A549 (cell line): ENCODE data around the gene LMF1. TPM values are rescaled to one million over a fixed set of nuclear protein-coding genes. Genes with fewer than 3 reads are reported as not detected.

Experiments
- ATAC-seq, 2 experiments: fragments of 200-7000 bp in 1 of 2; fragments of >200 bp in 1 of 2; cut with Nextera tagmentation in 1 of 2; cut with Tn5 transposase in 1 of 2; 3 replicates each; pipeline versions ENCODE4 v1.8.0 to v1.9.1; 2018 to 2020; ENCODE audit warnings: mild to moderate bottlenecking in 1 of 2, moderate library complexity in 1 of 2
- CTCF ChIA-PET: fragments of 300-600 bp; sonication (Branson Sonifier 250); formaldehyde crosslinking; extraction: SDS; loops from one replicate; lab custom pipeline; 2021; ENCODE audit warnings: antibody characterized with exemption, inconsistent platforms; lab: Yijun Ruan, JAX
- POLR2A ChIA-PET: fragments of 350-600 bp; formaldehyde crosslinking; extraction: SDS; loops from one replicate; lab custom pipeline; 2021; ENCODE audit warnings: antibody characterized with exemption, inconsistent platforms; lab: Yijun Ruan, JAX
- DNase-seq, 2 experiments: peaks; one replicate each; pipeline versions ENCODE4 v3.0.0 to v3.0.0-alpha.2; 2011 to 2016; ENCODE audit warnings: low read depth in 1 of 2, low spot score in 1 of 2
- FAIRE-seq: peaks from 2 replicates; lab custom pipeline; 2011; peaks lifted over from hg19 to GRCh38; lab: Jason Lieb, UNC
- H3K27ac ChIP-seq, 2 experiments: fragments of >200 bp; sonication (Bioruptor Twin); formaldehyde crosslinking; 3 replicates each; pipeline ENCODE4 v1.5.1; 2016 to 2017
- H3K4me1 ChIP-seq: fragments of >200 bp; sonication (Bioruptor Twin); formaldehyde crosslinking; 3 replicates; pipeline ENCODE4 v1.6.1; 2016
- H3K4me2 ChIP-seq: fragments of >200 bp; sonication (Bioruptor Twin); formaldehyde crosslinking; 3 replicates; pipeline ENCODE4 v1.6.1; 2016
- H3K4me3 ChIP-seq: fragments of >200 bp; sonication (Bioruptor Twin); formaldehyde crosslinking; 3 replicates; pipeline ENCODE4 v1.5.1; 2016
- H3K9me3 ChIP-seq: fragments of >200 bp; sonication (Bioruptor Twin); formaldehyde crosslinking; 3 replicates; pipeline ENCODE4 v1.6.1; 2016
- BHLHE40 ChIP-seq: IDR thresholded peaks from 2 replicates; pipeline ENCODE4 v1.6.1; 2012; ENCODE audit warnings: low read depth, low read length, inconsistent platforms
- CHD2 ChIP-seq: fragments of 150-350 bp; IDR thresholded peaks from 2 replicates; pipeline ENCODE4 v1.6.1; 2014; ENCODE audit warnings: low read length; ENCODE audit not compliant: partially characterized antibody
- CHD4 ChIP-seq: fragments of 200-600 bp; sonication (generic); IDR thresholded peaks from 2 replicates; pipeline ENCODE4 v1.6.1; 2016; ENCODE audit warnings: antibody characterized with exemption, mild to moderate bottlenecking, borderline replicate concordance
- EHMT2 ChIP-seq: fragments of 200-600 bp; sonication (generic); IDR thresholded peaks from 2 replicates; pipeline ENCODE4 v1.6.1; 2016; ENCODE audit warnings: antibody characterized with exemption, low read depth, mild to moderate bottlenecking, moderate library complexity
- HOXB13 ChIP-seq: fragments of 250-450 bp; sonication (Bioruptor Pico); IDR thresholded peaks from 2 replicates; pipeline ENCODE4 v1.5.0; 2020; ENCODE audit warnings: low read depth, mild to moderate bottlenecking, moderate library complexity
- HOXB5 ChIP-seq: fragments of 250-450 bp; sonication (Bioruptor Pico); IDR thresholded peaks from 2 replicates; pipeline ENCODE4 v1.5.0; 2020; ENCODE audit warnings: mild to moderate bottlenecking, moderate library complexity
- JUN ChIP-seq, 2 experiments: fragments of >200 bp; sonication (Bioruptor Twin); formaldehyde crosslinking; IDR thresholded peaks; 2 replicates in 1 of 2; 3 replicates in 1 of 2; pipeline ENCODE4 v1.6.1; 2016 to 2017
- JUNB ChIP-seq: fragments of >200 bp; sonication (Bioruptor Twin); formaldehyde crosslinking; IDR thresholded peaks from 2 replicates; pipeline ENCODE4 v1.6.1; 2016
- RARB ChIP-seq: fragments of 250-450 bp; sonication (Bioruptor Pico); IDR thresholded peaks from 2 replicates; pipeline ENCODE4 v1.8.0; 2021; ENCODE audit warnings: mild to moderate bottlenecking, moderate library complexity
- RCOR1 ChIP-seq: fragments of 150-350 bp; IDR thresholded peaks from 2 replicates; pipeline ENCODE4 v1.6.1; 2014; ENCODE audit warnings: antibody characterized with exemption, low read length, low read depth
- RNF2 ChIP-seq: fragments of 200-600 bp; sonication (generic); IDR thresholded peaks from 2 replicates; pipeline ENCODE4 v1.6.1; 2016; ENCODE audit warnings: low read depth, mild to moderate bottlenecking, antibody characterized with exemption, moderate library complexity, borderline replicate concordance
- TFCP2L1 ChIP-seq: fragments of 250-450 bp; sonication (Bioruptor Pico); IDR thresholded peaks from 2 replicates; pipeline ENCODE4 v1.5.0; 2021; ENCODE audit warnings: mild to moderate bottlenecking
- ZSCAN20 ChIP-seq: fragments of 250-450 bp; sonication (Bioruptor Pico); IDR thresholded peaks from 2 replicates; pipeline ENCODE4 v1.8.0; 2022; ENCODE audit warnings: mild to moderate bottlenecking, moderate library complexity
- WGBS: methylation state at CpG from one replicate; pipeline ENCODE4 v1.1.6; 2017; ENCODE audit errors: missing lambda C conversion rate; 5-methylcytosine and 5-hydroxymethylcytosine counted together
- polyA plus RNA-seq, 4 experiments: library from polyadenylated mRNA; depleted of rRNA in 3 of 4; stranded (reverse); fragments of >200 nt; fragmentation: RNase III in 1 of 4; extraction: RNeasy Plus Mini Kit Qiagen cat#74134 plus additional on column Dnase treatment in 1 of 4; gene quantifications; 2 replicates in 3 of 4; 3 replicates in 1 of 4; pipeline ENCODE4 v1.2.3, GENCODE V29; 2011 to 2017
- TF ChIP-seq, protein P1 (sequence below): fragments of 200-600 bp; sonication (generic); IDR thresholded peaks from 2 replicates; pipeline ENCODE4 v1.6.1; 2016; ENCODE audit warnings: antibody characterized with exemption, mild to moderate bottlenecking, moderate library complexity
- TF ChIP-seq, protein P2 (sequence below): fragments of >200 bp; sonication (Bioruptor Twin); formaldehyde crosslinking; IDR thresholded peaks from 3 replicates; pipeline ENCODE4 v1.5.1; 2016
- TF ChIP-seq, protein P3 (sequence below): IDR thresholded peaks from 2 replicates; pipeline ENCODE4 v1.6.1; 2012; ENCODE audit warnings: low read depth, borderline replicate concordance
- TF ChIP-seq, protein P4 (sequence below): fragments of 450-650 bp; IDR thresholded peaks from 2 replicates; pipeline ENCODE4 v1.6.1; 2014; ENCODE audit warnings: antibody characterized with exemption
- TF ChIP-seq, protein P5 (sequence below): fragments of 250-450 bp; sonication (Bioruptor Pico); IDR thresholded peaks from 2 replicates; pipeline ENCODE4 v1.5.0; 2021; ENCODE audit warnings: mild to moderate bottlenecking, moderate library complexity, borderline replicate concordance

LMF1 gene
- polyA plus RNA-seq, 2 of the 4 experiments (the other 2 are of a cell fraction), result 8.8 to 10.9 TPM

DNA sequence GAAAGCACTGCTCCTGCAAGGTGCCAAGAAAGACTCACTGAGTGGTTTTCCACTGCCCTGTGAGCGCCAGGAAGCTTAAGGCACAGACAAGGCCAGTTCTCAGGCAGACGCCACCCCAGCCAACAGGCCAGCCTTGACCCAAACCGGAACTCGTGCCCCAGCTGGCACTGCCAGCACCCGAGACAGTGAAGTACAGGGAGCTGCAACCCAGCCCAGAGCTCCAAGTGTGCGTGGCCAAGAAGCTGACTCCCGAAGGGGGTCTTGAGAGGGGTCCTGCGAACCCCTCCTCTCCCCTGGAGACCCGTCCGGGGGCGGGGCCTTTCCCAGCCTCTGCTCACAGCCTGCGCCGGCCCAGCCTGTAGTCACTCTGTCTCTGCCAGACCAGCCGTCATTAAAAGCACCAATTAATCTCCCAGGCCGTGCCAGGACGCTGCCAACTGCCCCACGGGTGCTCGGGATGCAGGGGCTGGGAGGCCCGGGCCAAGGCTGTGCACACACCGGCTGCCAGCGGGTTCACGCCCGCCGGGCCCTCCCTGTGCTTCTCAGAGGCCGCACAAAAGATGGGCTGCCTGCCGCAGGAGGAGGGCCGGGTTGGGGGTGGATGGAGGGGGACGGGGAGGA lies 6.4 kb upstream of the LMF1 start (continued):
- TF ChIP-seq, protein P1, sequence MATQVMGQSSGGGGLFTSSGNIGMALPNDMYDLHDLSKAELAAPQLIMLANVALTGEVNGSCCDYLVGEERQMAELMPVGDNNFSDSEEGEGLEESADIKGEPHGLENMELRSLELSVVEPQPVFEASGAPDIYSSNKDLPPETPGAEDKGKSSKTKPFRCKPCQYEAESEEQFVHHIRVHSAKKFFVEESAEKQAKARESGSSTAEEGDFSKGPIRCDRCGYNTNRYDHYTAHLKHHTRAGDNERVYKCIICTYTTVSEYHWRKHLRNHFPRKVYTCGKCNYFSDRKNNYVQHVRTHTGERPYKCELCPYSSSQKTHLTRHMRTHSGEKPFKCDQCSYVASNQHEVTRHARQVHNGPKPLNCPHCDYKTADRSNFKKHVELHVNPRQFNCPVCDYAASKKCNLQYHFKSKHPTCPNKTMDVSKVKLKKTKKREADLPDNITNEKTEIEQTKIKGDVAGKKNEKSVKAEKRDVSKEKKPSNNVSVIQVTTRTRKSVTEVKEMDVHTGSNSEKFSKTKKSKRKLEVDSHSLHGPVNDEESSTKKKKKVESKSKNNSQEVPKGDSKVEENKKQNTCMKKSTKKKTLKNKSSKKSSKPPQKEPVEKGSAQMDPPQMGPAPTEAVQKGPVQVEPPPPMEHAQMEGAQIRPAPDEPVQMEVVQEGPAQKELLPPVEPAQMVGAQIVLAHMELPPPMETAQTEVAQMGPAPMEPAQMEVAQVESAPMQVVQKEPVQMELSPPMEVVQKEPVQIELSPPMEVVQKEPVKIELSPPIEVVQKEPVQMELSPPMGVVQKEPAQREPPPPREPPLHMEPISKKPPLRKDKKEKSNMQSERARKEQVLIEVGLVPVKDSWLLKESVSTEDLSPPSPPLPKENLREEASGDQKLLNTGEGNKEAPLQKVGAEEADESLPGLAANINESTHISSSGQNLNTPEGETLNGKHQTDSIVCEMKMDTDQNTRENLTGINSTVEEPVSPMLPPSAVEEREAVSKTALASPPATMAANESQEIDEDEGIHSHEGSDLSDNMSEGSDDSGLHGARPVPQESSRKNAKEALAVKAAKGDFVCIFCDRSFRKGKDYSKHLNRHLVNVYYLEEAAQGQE, result no peak
- TF ChIP-seq EHMT2, result no peak
- TF ChIP-seq, protein P2, sequence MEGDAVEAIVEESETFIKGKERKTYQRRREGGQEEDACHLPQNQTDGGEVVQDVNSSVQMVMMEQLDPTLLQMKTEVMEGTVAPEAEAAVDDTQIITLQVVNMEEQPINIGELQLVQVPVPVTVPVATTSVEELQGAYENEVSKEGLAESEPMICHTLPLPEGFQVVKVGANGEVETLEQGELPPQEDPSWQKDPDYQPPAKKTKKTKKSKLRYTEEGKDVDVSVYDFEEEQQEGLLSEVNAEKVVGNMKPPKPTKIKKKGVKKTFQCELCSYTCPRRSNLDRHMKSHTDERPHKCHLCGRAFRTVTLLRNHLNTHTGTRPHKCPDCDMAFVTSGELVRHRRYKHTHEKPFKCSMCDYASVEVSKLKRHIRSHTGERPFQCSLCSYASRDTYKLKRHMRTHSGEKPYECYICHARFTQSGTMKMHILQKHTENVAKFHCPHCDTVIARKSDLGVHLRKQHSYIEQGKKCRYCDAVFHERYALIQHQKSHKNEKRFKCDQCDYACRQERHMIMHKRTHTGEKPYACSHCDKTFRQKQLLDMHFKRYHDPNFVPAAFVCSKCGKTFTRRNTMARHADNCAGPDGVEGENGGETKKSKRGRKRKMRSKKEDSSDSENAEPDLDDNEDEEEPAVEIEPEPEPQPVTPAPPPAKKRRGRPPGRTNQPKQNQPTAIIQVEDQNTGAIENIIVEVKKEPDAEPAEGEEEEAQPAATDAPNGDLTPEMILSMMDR, result no peak
- no peak for TF ChIP-seq RCOR1
- no peak for TF ChIP-seq TFCP2L1 (CRISPR knock-in tag)

DNA sequence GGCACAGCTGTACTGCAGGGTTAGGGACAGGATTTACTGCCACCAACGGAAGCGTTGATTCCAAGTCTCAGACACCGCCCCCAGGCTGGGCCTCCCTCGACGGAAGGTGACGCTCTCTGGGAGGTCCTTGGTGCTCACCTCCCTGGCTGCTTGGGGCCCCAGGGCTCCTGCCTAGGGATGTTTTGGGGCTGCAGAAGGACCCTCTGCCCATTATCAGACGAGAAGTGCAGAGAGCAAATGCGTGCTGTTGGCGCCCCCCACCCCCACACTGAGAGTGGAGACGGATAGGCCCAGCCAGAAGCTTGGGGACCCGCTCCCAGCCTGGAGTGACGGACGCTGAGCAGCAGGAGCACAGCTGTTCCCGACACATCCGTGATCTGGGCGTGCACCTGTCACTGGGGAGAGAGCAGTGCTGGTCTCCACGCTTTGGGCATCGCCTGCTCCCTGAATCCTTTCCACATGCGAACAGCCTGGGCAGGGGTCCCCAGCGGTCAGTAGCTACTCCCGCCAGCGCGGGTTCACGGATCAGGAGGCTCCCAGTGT lies 5.7 kb upstream of the LMF1 start:
- Histone ChIP-seq H3K27ac (no peak overlapping the region), H3K9me3 (no peaks in the 10 kb centered on the region), H3K4me2 (no peak overlapping the region), H3K4me1 (peaks cover 7% of the 10 kb centered on the region; the same call in 2 of the 3 replicates), H3K4me3 (no peak overlapping the region)
- ChIA-PET POLR2A (no interaction called here), CTCF (interaction anchor here (0.7 to 6.4 kb wide), 4 partner anchors 9 to 80 kb away, joined by 3 to 37 read pairs (median 4); no protein-coding TSS in a partner anchor)
- TF ChIP-seq, protein P3, sequence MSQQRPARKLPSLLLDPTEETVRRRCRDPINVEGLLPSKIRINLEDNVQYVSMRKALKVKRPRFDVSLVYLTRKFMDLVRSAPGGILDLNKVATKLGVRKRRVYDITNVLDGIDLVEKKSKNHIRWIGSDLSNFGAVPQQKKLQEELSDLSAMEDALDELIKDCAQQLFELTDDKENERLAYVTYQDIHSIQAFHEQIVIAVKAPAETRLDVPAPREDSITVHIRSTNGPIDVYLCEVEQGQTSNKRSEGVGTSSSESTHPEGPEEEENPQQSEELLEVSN, result no peak
- TF ChIP-seq HOXB5 (CRISPR knock-in tag), result no peak
- no peak for TF ChIP-seq JUNB
- TF ChIP-seq, protein P1, result no peak
- TF ChIP-seq ZSCAN20, result no peak
- no peak for TF ChIP-seq CHD2
- no peak for TF ChIP-seq BHLHE40
- TF ChIP-seq RNF2, result no peak
- no peak for TF ChIP-seq HOXB13
- TF ChIP-seq CHD4, result no peak
- TF ChIP-seq, protein P4, sequence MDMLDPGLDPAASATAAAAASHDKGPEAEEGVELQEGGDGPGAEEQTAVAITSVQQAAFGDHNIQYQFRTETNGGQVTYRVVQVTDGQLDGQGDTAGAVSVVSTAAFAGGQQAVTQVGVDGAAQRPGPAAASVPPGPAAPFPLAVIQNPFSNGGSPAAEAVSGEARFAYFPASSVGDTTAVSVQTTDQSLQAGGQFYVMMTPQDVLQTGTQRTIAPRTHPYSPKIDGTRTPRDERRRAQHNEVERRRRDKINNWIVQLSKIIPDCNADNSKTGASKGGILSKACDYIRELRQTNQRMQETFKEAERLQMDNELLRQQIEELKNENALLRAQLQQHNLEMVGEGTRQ, result no peak
- TF ChIP-seq RARB (CRISPR knock-in tag), result no peak
- TF ChIP-seq, protein P5, sequence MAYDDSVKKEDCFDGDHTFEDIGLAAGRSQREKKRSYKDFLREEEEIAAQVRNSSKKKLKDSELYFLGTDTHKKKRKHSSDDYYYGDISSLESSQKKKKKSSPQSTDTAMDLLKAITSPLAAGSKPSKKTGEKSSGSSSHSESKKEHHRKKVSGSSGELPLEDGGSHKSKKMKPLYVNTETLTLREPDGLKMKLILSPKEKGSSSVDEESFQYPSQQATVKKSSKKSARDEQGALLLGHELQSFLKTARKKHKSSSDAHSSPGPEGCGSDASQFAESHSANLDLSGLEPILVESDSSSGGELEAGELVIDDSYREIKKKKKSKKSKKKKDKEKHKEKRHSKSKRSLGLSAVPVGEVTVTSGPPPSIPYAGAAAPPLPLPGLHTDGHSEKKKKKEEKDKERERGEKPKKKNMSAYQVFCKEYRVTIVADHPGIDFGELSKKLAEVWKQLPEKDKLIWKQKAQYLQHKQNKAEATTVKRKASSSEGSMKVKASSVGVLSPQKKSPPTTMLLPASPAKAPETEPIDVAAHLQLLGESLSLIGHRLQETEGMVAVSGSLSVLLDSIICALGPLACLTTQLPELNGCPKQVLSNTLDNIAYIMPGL (CRISPR knock-in tag), result no peak
- no peak for TF ChIP-seq JUN (IDR thresholded peaks at IDR 0.05)
- ATAC-seq (no peak), DNase-seq (no peak), FAIRE-seq (no peak)
- 79% methylated on average over 15 of the region's 24 CpGs for WGBS
